Astrocyte (in vitro differentiated cells and primary cell): ENCODE measurements around the gene DCT. TPM values are rescaled to one million over a fixed set of nuclear protein-coding genes. Genes with fewer than 3 reads are reported as not detected.
A peak's percentile ranks its signal among the peaks of the same experiment; 100 is the strongest.

Experiments used
- DNase-seq: peaks from one replicate; pipeline ENCODE4 v3.0.0-alpha.2; 2010; ENCODE audit warnings: low read depth
- FAIRE-seq: peaks from 2 replicates; lab custom pipeline; 2011; peaks lifted over from hg19 to GRCh38; lab: Jason Lieb, UNC
- H2AFZ ChIP-seq: 2 replicates; pipeline ENCODE4 v1.6.0; 2012; ENCODE audit warnings: low read depth, low read length, inconsistent platforms
- H3K27ac ChIP-seq: 2 replicates; pipeline ENCODE4 v1.5.1; 2011; ENCODE audit warnings: low read depth, low read length, inconsistent platforms
- H3K27me3 ChIP-seq: 2 replicates; pipeline ENCODE4 v1.6.0; 2011; ENCODE audit warnings: low read length, inconsistent platforms; ENCODE audit not compliant: insufficient read depth
- H3K36me3 ChIP-seq: 2 replicates; pipeline ENCODE4 v1.5.1; 2011; ENCODE audit warnings: low read length, inconsistent platforms; ENCODE audit not compliant: insufficient read depth
- H3K4me1 ChIP-seq: 2 replicates; pipeline ENCODE4 v1.5.1; 2011; ENCODE audit warnings: low read length, inconsistent platforms; ENCODE audit not compliant: insufficient read depth
- H3K4me2 ChIP-seq: 2 replicates; pipeline ENCODE4 v1.6.0; 2012; ENCODE audit warnings: low read length, inconsistent platforms
- H3K4me3 ChIP-seq: 2 replicates; pipeline ENCODE4 v1.5.1; 2011; ENCODE audit warnings: low read depth, mild to moderate bottlenecking, low read length, inconsistent platforms; ENCODE audit not compliant: insufficient read depth
- H3K79me2 ChIP-seq: 2 replicates; pipeline ENCODE4 v1.6.0; 2012; ENCODE audit warnings: mild to moderate bottlenecking, low read length, inconsistent platforms; ENCODE audit not compliant: insufficient read depth
- H3K9ac ChIP-seq: 2 replicates; pipeline ENCODE4 v1.6.0; 2012; ENCODE audit warnings: mild to moderate bottlenecking, low read length, inconsistent platforms
- H3K9me3 ChIP-seq: 2 replicates; pipeline ENCODE4 v1.5.1; 2012; ENCODE audit warnings: low read depth, mild to moderate bottlenecking, low read length, inconsistent platforms; ENCODE audit not compliant: insufficient read depth
- H4K20me1 ChIP-seq: 2 replicates; pipeline ENCODE4 v1.6.0; 2012; ENCODE audit warnings: low read length, inconsistent platforms; ENCODE audit not compliant: insufficient read depth
- H3K27ac Mint-ChIP-seq: one replicate; pipeline ENCODE4 v1.8.0; 2021; ENCODE audit warnings: mild to moderate bottlenecking, mixed read lengths; ENCODE audit not compliant: unreplicated experiment
- H3K27me3 Mint-ChIP-seq: one replicate; pipeline ENCODE4 v1.8.0; 2021; ENCODE audit warnings: low read depth, mixed read lengths; ENCODE audit not compliant: unreplicated experiment
- H3K36me3 Mint-ChIP-seq: one replicate; pipeline ENCODE4 v1.8.0; 2021; ENCODE audit warnings: low read depth, mixed read lengths; ENCODE audit not compliant: unreplicated experiment
- H3K4me1 Mint-ChIP-seq: one replicate; pipeline ENCODE4 v1.8.0; 2021; ENCODE audit warnings: low read depth, mixed read lengths; ENCODE audit not compliant: unreplicated experiment
- H3K4me3 Mint-ChIP-seq: one replicate; pipeline ENCODE4 v1.8.0; 2021; ENCODE audit warnings: mild to moderate bottlenecking, moderate library complexity, mixed read lengths; ENCODE audit not compliant: unreplicated experiment
- H3K9me3 Mint-ChIP-seq: one replicate; pipeline ENCODE4 v1.8.0; 2021; ENCODE audit warnings: mild to moderate bottlenecking, mixed read lengths; ENCODE audit not compliant: unreplicated experiment
- EZH2 ChIP-seq: IDR thresholded peaks from 2 replicates; pipeline ENCODE4 v1.6.1; 2012; ENCODE audit warnings: mild to moderate bottlenecking, low read length, inconsistent platforms; ENCODE audit not compliant: insufficient read depth
- total RNA-seq: library from RNA; stranded (reverse); gene quantifications from 2 replicates; pipeline ENCODE4 v1.2.1, GENCODE V29; 2021
- TF ChIP-seq, protein P1 (sequence below): IDR thresholded peaks from 2 replicates; pipeline ENCODE4 v1.5.1; 2011; ENCODE audit warnings: low read depth, mild to moderate bottlenecking, inconsistent platforms, low read length, moderate library complexity; ENCODE audit not compliant: insufficient read depth

DCT gene
- total RNA-seq, 1 donor from 2014 or later: 0.05 TPM

- Histone ChIP-seq H3K4me3 (no peak overlapping the region), H3K27ac (no peak overlapping the region), H2AFZ (no peak overlapping the region), H3K79me2 (no peaks in the 10 kb centered on the region), H3K4me2 (no peak overlapping the region), H3K36me3 (no peaks in the 10 kb centered on the region), H3K9me3 (no peaks in the 10 kb centered on the region), H3K9ac (no peak overlapping the region), H3K27me3 (peaks cover 6% of the 10 kb centered on the region), H3K4me1 (no peaks in the 10 kb centered on the region), H4K20me1 (no peaks in the 10 kb centered on the region)
- DNase-seq: peak; percentile 33
- Mint-ChIP-seq H3K36me3 (no peaks in the 10 kb centered on the region), H3K4me3 (no peak overlapping the region), H3K4me1 (no peaks in the 10 kb centered on the region), H3K27me3 (peaks cover 7% of the 10 kb centered on the region), H3K27ac (no peak overlapping the region), H3K9me3 (no peaks in the 10 kb centered on the region)
- TF ChIP-seq, protein P1, sequence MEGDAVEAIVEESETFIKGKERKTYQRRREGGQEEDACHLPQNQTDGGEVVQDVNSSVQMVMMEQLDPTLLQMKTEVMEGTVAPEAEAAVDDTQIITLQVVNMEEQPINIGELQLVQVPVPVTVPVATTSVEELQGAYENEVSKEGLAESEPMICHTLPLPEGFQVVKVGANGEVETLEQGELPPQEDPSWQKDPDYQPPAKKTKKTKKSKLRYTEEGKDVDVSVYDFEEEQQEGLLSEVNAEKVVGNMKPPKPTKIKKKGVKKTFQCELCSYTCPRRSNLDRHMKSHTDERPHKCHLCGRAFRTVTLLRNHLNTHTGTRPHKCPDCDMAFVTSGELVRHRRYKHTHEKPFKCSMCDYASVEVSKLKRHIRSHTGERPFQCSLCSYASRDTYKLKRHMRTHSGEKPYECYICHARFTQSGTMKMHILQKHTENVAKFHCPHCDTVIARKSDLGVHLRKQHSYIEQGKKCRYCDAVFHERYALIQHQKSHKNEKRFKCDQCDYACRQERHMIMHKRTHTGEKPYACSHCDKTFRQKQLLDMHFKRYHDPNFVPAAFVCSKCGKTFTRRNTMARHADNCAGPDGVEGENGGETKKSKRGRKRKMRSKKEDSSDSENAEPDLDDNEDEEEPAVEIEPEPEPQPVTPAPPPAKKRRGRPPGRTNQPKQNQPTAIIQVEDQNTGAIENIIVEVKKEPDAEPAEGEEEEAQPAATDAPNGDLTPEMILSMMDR: peak; percentile 66
- no peak for TF ChIP-seq EZH2
- peak; percentile 55 for FAIRE-seq
Observed at GRCh38 chr13:94435604-94436226, 43.8 kb downstream of the DCT start.

DNA sequence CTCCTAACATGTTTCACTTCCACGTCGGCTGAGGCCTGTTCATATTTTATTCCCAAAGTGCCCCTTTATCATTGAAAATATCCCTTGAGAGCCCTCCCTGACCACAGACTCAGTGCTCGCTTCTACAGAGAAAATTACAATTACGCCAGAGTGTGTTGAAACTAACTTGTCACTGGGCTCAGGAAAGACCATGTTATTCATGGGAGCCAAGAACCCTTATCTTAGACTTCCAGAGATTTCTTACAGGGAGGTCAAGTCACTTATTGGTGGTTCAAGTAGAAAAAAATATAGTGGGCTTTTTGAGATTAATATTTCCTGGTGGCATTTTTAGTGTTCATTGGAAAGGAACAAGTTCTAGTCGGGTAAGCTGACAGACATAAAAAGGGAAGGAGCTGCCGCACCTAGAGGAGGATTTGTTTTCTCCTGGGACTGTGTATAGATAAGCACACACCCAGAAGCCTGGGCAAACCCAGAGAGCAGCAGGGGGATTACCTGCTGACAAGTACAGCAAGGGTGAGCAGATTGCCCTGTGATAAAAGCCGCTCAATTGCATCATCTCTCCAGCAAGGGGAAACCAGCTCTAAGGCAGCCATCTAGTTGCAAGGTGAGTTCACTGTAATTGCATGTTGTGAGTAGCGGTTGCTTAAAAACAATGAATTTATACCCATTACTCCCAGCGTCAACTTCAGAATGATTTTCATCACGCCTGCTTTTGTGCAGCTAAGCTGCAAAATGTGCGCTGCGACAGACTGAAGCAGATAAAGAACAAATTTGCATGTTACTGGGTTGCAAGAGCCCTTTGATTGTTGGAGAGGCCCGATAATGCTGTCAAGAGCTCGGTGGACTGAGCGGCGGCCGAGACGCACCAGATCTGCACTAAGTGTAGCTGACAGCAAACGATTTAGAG lies 46.2 kb downstream of the DCT start:
- H3K27ac Mint-ChIP-seq: no peak overlapping the region
- Histone ChIP-seq H3K9me3 (no peaks in the 10 kb centered on the region), H3K4me3 (no peak overlapping the region), H3K27ac (no peak overlapping the region), H3K4me1 (no peaks in the 10 kb centered on the region), H4K20me1 (no peaks in the 10 kb centered on the region), H3K9ac (no peak overlapping the region), H3K79me2 (no peaks in the 10 kb centered on the region), H3K36me3 (no peaks in the 10 kb centered on the region), H3K4me2 (peak overlapping the region; percentile 37), H3K27me3 (peaks cover 6% of the 10 kb centered on the region), H2AFZ (peak overlapping the region; percentile 24)
- TF ChIP-seq, protein P1: no peak
- TF ChIP-seq EZH2: no peak
- H3K4me1 Mint-ChIP-seq: no peaks in the 10 kb centered on the region
- no peak overlapping the region for H3K4me3 Mint-ChIP-seq
- DNase-seq (no peak), FAIRE-seq (no peak)
- H3K27me3 Mint-ChIP-seq: peaks cover under 1% of the 10 kb centered on the region
- no peaks in the 10 kb centered on the region for H3K9me3 Mint-ChIP-seq
- no peaks in the 10 kb centered on the region for H3K36me3 Mint-ChIP-seq
